Measurements from ENCODE around the gene ENKD1.

Gene ENKD1

DNA sequence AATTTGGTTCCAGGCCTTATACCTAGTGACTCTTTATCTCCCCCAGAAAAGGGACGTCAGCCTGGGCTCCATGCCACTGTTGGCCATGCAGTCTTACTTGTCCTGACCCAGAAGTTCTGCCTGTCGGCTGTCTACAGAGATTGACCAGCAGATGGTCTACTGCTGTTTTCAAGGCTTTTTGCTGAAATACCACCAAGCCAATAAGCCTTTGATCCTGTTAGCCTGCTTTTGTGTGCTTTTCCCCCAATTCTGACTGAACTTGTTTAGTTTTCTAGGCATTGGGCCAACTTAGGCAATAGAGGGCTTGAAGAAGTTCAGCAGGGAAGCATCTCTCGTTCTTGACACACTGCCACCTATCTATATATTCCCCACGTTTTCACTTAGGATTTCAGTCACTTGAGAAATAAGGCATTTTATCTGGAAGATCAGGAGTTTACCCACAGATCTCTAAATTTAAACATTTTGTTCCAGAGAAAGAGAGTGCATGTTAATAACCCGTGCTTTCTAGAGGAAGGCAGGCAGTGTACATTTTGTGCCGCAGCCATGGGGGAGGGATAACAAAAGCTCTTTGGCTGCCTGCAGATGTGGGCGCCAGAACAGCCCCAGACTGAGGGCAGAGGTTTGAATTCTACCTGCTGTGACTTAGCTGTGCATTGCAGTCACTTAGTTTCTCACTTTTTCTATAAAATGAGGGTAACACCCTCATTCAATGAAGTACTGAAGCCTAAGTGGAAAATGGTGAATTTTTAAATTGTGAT lies 34.0 kb downstream of the ENKD1 start:
- peak; percentile 90 for DNase-seq (ENCODE audit: low read depth)
- H3K4me3 ChIP-seq (ENCODE audit: low read depth, low read length), result no peak overlapping the region
- TF ChIP-seq, protein P1, sequence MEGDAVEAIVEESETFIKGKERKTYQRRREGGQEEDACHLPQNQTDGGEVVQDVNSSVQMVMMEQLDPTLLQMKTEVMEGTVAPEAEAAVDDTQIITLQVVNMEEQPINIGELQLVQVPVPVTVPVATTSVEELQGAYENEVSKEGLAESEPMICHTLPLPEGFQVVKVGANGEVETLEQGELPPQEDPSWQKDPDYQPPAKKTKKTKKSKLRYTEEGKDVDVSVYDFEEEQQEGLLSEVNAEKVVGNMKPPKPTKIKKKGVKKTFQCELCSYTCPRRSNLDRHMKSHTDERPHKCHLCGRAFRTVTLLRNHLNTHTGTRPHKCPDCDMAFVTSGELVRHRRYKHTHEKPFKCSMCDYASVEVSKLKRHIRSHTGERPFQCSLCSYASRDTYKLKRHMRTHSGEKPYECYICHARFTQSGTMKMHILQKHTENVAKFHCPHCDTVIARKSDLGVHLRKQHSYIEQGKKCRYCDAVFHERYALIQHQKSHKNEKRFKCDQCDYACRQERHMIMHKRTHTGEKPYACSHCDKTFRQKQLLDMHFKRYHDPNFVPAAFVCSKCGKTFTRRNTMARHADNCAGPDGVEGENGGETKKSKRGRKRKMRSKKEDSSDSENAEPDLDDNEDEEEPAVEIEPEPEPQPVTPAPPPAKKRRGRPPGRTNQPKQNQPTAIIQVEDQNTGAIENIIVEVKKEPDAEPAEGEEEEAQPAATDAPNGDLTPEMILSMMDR (conservative IDR thresholded peaks at IDR 0.05; ENCODE audit: low read depth, low read length), result peak; percentile 41

DNA sequence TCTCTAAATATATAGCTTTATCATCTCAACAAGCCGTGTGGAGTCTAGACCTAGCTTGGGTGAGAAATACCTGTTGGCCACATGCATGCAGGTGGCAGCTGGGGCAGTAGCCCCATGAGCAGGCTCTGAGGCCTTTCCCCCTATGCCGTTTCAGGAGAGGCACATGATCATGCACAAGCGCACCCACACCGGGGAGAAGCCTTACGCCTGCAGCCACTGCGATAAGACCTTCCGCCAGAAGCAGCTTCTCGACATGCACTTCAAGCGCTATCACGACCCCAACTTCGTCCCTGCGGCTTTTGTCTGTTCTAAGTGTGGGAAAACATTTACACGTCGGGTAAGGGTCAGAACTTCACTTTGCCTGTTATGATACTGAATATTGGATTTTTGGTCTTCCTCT lies 38.3 kb downstream of the ENKD1 start:
- H3K4me3 ChIP-seq (ENCODE audit: low read depth, low read length), result no peak overlapping the region
- no peak for DNase-seq (ENCODE audit: low read depth)
- TF ChIP-seq, protein P1 (conservative IDR thresholded peaks at IDR 0.05; ENCODE audit: low read depth, low read length), result no peak

DNA sequence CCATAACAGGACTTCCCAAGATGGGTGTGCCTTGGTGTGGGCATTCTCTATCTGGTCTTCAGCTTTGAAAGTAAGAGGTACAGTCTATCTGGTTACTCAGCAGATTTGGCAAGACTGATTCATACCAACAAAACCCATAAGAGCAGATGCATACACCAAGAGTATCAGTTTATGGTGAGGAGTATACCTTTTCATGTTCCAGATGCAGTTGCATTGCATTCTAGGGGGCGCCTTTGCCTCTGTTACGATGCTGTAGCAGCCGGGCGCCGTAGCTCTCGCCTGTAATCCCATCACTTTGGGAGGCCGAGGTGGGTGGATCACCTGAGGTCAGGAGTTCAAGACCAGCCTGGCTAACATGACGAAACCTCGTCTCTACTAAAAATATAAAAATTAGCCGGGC lies 52.7 kb downstream of the ENKD1 start:
- no peak overlapping the region for H3K4me3 ChIP-seq (ENCODE audit: low read depth, low read length)

More for the DNA sequence above, 52.7 kb downstream of the ENKD1 start:
- DNase-seq (ENCODE audit: low read depth), result no peak
- TF ChIP-seq, protein P1 (conservative IDR thresholded peaks at IDR 0.05; ENCODE audit: low read depth, low read length), result peak; percentile 29
